ENCODE results near the gene PTPRM. TPM values are rescaled to one million over a fixed set of nuclear protein-coding genes. Genes with fewer than 3 reads are reported as not detected.

The PTPRM gene
- total and polyA plus RNA-seq, 2 donors (not counting 3 experiments of a cell fraction or from before 2014, with no cell fraction given), result 37.4 to 43.7 TPM

DNA sequence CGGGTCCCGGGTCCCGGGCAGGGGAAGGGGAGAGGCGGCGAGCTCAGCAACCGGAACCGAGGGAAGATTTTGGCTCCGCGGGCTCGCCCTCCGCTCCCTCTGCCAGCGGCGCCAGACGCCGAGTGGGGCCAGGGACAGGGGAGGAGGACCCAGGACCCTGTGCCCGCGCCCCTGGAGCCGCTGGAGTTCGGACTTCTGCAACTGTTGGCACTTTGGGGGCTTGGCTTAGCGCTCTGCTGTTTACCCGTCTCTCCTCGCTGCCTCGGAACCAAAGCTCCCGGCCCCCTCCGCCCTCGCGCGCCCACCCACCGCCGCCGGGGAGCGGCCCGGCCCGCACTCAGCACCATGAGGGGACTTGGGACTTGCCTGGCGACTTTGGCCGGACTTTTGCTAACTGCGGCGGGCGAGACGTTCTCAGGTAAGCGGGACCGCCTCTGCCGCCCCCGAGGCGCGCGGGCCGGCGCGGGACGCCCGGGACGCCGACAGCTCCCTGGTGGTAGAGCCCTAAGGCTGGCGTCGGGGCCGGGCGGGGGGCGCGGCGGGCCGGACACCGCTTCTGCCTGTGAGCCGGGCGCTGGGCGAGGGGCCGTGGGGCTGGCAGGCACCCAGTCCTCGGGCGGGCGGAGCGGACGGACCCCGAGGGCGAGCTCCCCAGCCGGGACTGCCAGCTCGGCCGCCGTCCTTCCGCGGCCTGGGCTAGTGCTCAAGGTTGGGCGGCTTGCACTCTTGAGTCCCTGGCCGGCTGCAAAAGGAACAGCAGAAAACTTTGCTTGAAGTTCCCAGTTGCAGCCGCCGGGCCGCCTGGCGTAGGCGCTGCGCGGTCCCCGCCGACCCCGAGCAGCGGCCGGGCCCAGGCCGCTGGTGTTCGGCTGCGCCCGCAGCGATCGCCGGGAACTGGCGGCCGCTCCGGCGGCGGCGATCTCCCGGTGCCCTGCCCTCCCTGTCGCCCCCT lies 634 bp downstream of the PTPRM start:
- peak; percentile 65 for DNase-seq (ENCODE audit: low read depth, low spot score)
- CTCF ChIA-PET, result interaction anchor here (0.8 to 4.9 kb wide), 41 partner anchors 9 to 1176 kb away, joined by 3 to 344 read pairs (median 5); no protein-coding TSS in a partner anchor
- Histone ChIP-seq H2AFZ (ENCODE audit: low read depth, low read length) (peak overlapping the region; percentile 77), H3K4me3 (replicated peaks in 1 of 3; ENCODE audit: insufficient read depth in 1 of 3, low read depth in 1 of 3, low read length in 3 of 3) (peak overlapping the region; percentile 46 to 93 (median 51)), H3K9ac (replicated peaks; ENCODE audit: extremely low read depth, insufficient read depth, low read length) (peak overlapping the region; percentile 88), H3K36me3 (ENCODE audit: control insufficient read depth in 2 of 2, extremely low read depth in 1 of 2, insufficient read depth in 2 of 2, low read length in 2 of 2) (no peaks in the 10 kb centered on the region), H3K9me3 (replicated peaks; ENCODE audit: control insufficient read depth, insufficient read depth, low read length) (no peaks in the 10 kb centered on the region), H3K4me1 (ENCODE audit: control insufficient read depth, extremely low read depth, insufficient read depth, low read length) (peaks cover 12% of the 10 kb centered on the region), H3K79me2 (ENCODE audit: control insufficient read depth, insufficient read depth, low read length) (no peaks in the 10 kb centered on the region), H3K27ac (ENCODE audit: insufficient read depth, low read depth, low read length) (peak overlapping the region; percentile 74), H3K27me3 (ENCODE audit: control insufficient read depth in 2 of 2, insufficient read depth in 2 of 2, low read length in 2 of 2) (no peaks in the 10 kb centered on the region), H3K9me1 (replicated peaks; ENCODE audit: control insufficient read depth, extremely low read depth, insufficient read depth, low read length) (no peaks in the 10 kb centered on the region), H4K20me1 (replicated peaks; ENCODE audit: control insufficient read depth, extremely low read depth, insufficient read depth, low read length) (no peaks in the 10 kb centered on the region), H3K4me2 (ENCODE audit: insufficient read depth, low read length) (peak overlapping the region; percentile 75)
- POLR2A ChIA-PET, result interaction anchor here (1.2 to 2.6 kb wide), 4 partner anchors 197 to 295 kb away, joined by 3 to 24 read pairs (median 8); no protein-coding TSS in a partner anchor
- intact Hi-C loops (cut with micrococcal nuclease) (loop anchor here (1.0 to 5.0 kb wide), 8 partner anchors 115 to 822 kb away; no protein-coding TSS in a partner anchor), dilution Hi-C loops (cut with MboI; ENCODE audit: extremely low pct_ligation_motif_present, low sequenced_read_pairs) (no loop called here)
- BruUV-seq (replicated peaks), result no TSS peak
- TF ChIP-seq GATA2 (IDR thresholded peaks at IDR 0.05; ENCODE audit: insufficient read depth, insufficient read length, low read depth, low read length), result no peak
- TF ChIP-seq, protein P1, sequence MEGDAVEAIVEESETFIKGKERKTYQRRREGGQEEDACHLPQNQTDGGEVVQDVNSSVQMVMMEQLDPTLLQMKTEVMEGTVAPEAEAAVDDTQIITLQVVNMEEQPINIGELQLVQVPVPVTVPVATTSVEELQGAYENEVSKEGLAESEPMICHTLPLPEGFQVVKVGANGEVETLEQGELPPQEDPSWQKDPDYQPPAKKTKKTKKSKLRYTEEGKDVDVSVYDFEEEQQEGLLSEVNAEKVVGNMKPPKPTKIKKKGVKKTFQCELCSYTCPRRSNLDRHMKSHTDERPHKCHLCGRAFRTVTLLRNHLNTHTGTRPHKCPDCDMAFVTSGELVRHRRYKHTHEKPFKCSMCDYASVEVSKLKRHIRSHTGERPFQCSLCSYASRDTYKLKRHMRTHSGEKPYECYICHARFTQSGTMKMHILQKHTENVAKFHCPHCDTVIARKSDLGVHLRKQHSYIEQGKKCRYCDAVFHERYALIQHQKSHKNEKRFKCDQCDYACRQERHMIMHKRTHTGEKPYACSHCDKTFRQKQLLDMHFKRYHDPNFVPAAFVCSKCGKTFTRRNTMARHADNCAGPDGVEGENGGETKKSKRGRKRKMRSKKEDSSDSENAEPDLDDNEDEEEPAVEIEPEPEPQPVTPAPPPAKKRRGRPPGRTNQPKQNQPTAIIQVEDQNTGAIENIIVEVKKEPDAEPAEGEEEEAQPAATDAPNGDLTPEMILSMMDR (IDR thresholded peaks at IDR 0.05; ENCODE audit: extremely low read depth in 1 of 2, insufficient read depth in 1 of 2, low read depth in 1 of 2, low read length in 2 of 2), result no peak
- TF ChIP-seq JUN (IDR thresholded peaks at IDR 0.05; ENCODE audit: borderline replicate concordance, insufficient read depth, insufficient read length, low read depth), result no peak
- peak; percentile 60 for FAIRE-seq

All from endothelial cell of umbilical vein (primary cell).